Measurements from ENCODE around the gene MAP7D1.

DNA sequence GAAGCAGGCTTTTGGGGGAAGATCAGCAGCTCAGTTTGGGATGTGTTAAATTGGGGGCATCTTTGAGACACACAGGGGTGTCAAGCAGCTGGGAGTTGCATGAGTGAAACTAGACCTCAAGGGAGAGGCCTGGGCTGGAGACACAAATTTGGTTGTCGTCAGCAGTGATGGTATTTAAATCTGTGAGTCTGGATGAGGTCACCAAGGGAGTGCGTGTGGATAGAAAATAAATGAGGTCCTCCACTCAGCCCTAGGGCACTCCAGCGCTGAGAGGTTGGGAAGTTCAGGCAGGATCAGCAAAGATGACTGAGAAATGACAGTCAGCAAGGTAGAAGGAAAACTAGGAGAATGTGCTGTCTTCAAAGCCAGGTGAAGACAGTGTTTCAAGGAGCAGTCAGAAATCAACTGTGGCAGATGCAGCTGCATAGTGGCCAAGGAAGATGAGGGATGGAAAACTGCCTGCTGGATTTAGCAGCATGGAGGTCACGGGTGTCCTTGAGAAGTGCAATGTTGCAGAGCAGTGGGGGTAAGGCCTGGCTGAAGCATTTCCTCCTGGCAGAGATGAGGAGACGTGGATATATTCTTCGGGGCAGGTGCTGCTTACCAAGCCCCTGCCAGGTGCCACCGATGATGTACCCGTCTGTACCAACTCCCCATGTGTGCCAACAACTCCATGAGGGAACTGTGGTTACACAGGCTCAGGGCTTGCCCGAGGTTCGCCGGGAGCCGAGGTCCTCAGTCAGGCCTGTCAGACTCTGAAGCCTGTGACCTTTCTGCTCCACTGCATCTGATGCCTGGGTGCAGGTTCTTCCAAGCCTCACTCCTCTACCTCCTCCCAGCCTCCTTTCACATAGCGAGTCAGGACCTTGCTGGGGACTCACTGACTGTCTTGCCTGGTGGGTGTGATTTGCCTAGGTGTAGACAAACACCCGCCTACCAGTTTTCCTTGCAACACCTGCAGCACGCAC, 11.3 kb downstream of the MAP7D1 start:
- TF ChIP-seq FOXK2 (IDR thresholded peaks at IDR 0.05), result no peak
- TF ChIP-seq HDGF (IDR thresholded peaks at IDR 0.05; ENCODE audit: borderline replicate concordance), result no peak
- no peak for TF ChIP-seq LEF1 (IDR thresholded peaks at IDR 0.05; ENCODE audit: borderline replicate concordance)
- TF ChIP-seq NFRKB (IDR thresholded peaks at IDR 0.05), result no peak
